GM23338 (cell line): ENCODE measurements around the gene GNB1. TPM values are rescaled to one million over a fixed set of nuclear protein-coding genes. Genes with fewer than 3 reads are reported as not detected.

Source experiments
- ATAC-seq: fragments of 200-7000 bp; cut with Tn5 transposase; 3 replicates; pipeline ENCODE4 v1.9.1; 2020
- DNase-seq: peaks from one replicate; pipeline ENCODE4 v3.0.0-alpha.2; 2015; ENCODE audit warnings: low spot score
- H2AFZ ChIP-seq: fragments of 200-600 bp; sonication (generic); 2 replicates; pipeline ENCODE4 v1.8.0; 2016; ENCODE audit warnings: antibody characterized with exemption, mild to moderate bottlenecking, moderate library complexity
- H3F3A ChIP-seq: fragments of 200-600 bp; sonication (generic); replicated peaks from 2 replicates; pipeline ENCODE4 v1.8.0; 2017; ENCODE audit warnings: antibody characterized with exemption, mixed run types, low read depth
- H3K27ac ChIP-seq: fragments of 200-600 bp; sonication (generic); 2 replicates; pipeline ENCODE4 v1.6.1; 2016; ENCODE audit warnings: low read depth
- H3K27me3 ChIP-seq: fragments of 200-600 bp; sonication (generic); 2 replicates; pipeline ENCODE4 v1.8.0; 2016; ENCODE audit warnings: mild to moderate bottlenecking, mixed run types, moderate library complexity; ENCODE audit not compliant: insufficient read depth
- H3K36me3 ChIP-seq: fragments of 200-600 bp; sonication (generic); 2 replicates; pipeline ENCODE4 v1.8.0; 2016; ENCODE audit warnings: mild to moderate bottlenecking; ENCODE audit not compliant: insufficient read depth
- H3K4me1 ChIP-seq: fragments of 200-600 bp; sonication (generic); 2 replicates; pipeline ENCODE4 v1.8.0; 2016; ENCODE audit warnings: mild to moderate bottlenecking, moderate library complexity; ENCODE audit not compliant: insufficient read depth
- H3K4me2 ChIP-seq: fragments of 200-600 bp; sonication (generic); 2 replicates; pipeline ENCODE4 v1.7.1; 2017; ENCODE audit warnings: mixed run types
- H3K4me3 ChIP-seq: fragments of 200-600 bp; sonication (generic); 2 replicates; pipeline ENCODE4 v1.6.1; 2016; ENCODE audit warnings: mixed run types
- H3K79me2 ChIP-seq: fragments of 200-600 bp; sonication (generic); replicated peaks from 2 replicates; pipeline ENCODE4 v1.8.0; 2017; ENCODE audit warnings: mild to moderate bottlenecking; ENCODE audit not compliant: insufficient read depth
- H3K9me2 ChIP-seq: fragments of 200-600 bp; sonication (generic); 2 replicates; pipeline ENCODE4 v1.8.0; 2017; ENCODE audit not compliant: insufficient read depth
- H4K20me1 ChIP-seq: fragments of 200-600 bp; sonication (generic); replicated peaks from 2 replicates; pipeline ENCODE4 v1.8.0; 2017; ENCODE audit warnings: mild to moderate bottlenecking; ENCODE audit not compliant: insufficient read depth
- H3K27ac Mint-ChIP-seq: 2 replicates; pipeline ENCODE4 v1.8.0; 2020; ENCODE audit warnings: inconsistent platforms, mild to moderate bottlenecking, moderate library complexity, mixed read lengths
- H3K27me3 Mint-ChIP-seq: 3 replicates; pipeline ENCODE4 v1.8.0; 2022; ENCODE audit warnings: low read depth, mild to moderate bottlenecking, moderate library complexity, mixed read lengths, inconsistent platforms; ENCODE audit not compliant: insufficient read depth, poor library complexity
- H3K36me3 Mint-ChIP-seq: 3 replicates; pipeline ENCODE4 v1.8.0; 2021; ENCODE audit warnings: low read depth, mild to moderate bottlenecking, inconsistent platforms, moderate library complexity, mixed read lengths
- H3K4me1 Mint-ChIP-seq: 3 replicates; pipeline ENCODE4 v1.8.0; 2020; ENCODE audit warnings: mild to moderate bottlenecking, inconsistent platforms, mixed read lengths
- H3K4me3 Mint-ChIP-seq: 3 replicates; pipeline ENCODE4 v1.8.0; 2021; ENCODE audit warnings: moderate library complexity, mild to moderate bottlenecking, inconsistent platforms, mixed read lengths
- H3K9me3 Mint-ChIP-seq: 3 replicates; pipeline ENCODE4 v1.8.0; 2020; ENCODE audit warnings: moderate library complexity, mild to moderate bottlenecking, inconsistent platforms, mixed read lengths
- NANOG ChIP-seq: IDR thresholded peaks from 2 replicates; pipeline ENCODE4 v1.6.1; 2016; ENCODE audit warnings: antibody characterized with exemption, borderline replicate concordance
- ZNF114 ChIP-seq: fragments of 250-450 bp; sonication (Bioruptor Pico); IDR thresholded peaks from 2 replicates; pipeline ENCODE4 v1.5.0; 2020; ENCODE audit warnings: mild to moderate bottlenecking, moderate library complexity
- ZNF331 ChIP-seq: fragments of 250-450 bp; sonication (Bioruptor Pico); IDR thresholded peaks from 2 replicates; pipeline ENCODE4 v1.5.0; 2020; ENCODE audit warnings: low read depth, mild to moderate bottlenecking, moderate library complexity
- polyA plus RNA-seq: library from polyadenylated mRNA; unstranded; fragments of >200 nt; fragmentation: Nextera tagmentation; extraction: Ambion mirVana; gene quantifications from 2 replicates; pipeline ENCODE4 v1.2.1, GENCODE V29; 2016
- total RNA-seq: library from RNA; depleted of rRNA; stranded (reverse); fragments of >200 nt; shearing (Covaris generic); gene quantifications from 2 replicates; pipeline ENCODE4 v1.2.3, GENCODE V29; 2014
- TF ChIP-seq, protein P1 (sequence below), 2 experiments: fragments of 200-600 bp in 1 of 2; sonication (generic) in 1 of 2; conservative IDR thresholded peaks; 2 replicates each; pipeline versions ENCODE4 v1.5.1 to v1.6.1; 2016 to 2017; ENCODE audit warnings: antibody characterized with exemption in 2 of 2, low read depth in 2 of 2, mild to moderate bottlenecking in 2 of 2, moderate library complexity in 1 of 2
- TF ChIP-seq, protein P2 (sequence below): fragments of 250-450 bp; sonication (Bioruptor Pico); IDR thresholded peaks from 2 replicates; pipeline ENCODE4 v1.5.0; 2020; ENCODE audit warnings: mild to moderate bottlenecking, moderate library complexity

Gene GNB1
- total and polyA plus RNA-seq, 2 experiments from 2014 or later = 65.4 to 138 TPM

GRCh38 chr1:1922956-1923833, 32.3 kb upstream of the GNB1 start:
- Histone ChIP-seq H3K27me3 (no peaks in the 10 kb centered on the region), H3K4me3 (no peak overlapping the region), H3F3A (0 out of 2 replicates have a peak, but pooled peaks cover 4% of the 10 kb centered on the region), H3K4me1 (no peaks in the 10 kb centered on the region; the same call in 1 of the 2 replicates), H3K27ac (no peak overlapping the region), H3K79me2 (no peaks in the 10 kb centered on the region), H3K36me3 (no peaks in the 10 kb centered on the region), H3K4me2 (no peak overlapping the region), H4K20me1 (no peaks in the 10 kb centered on the region), H2AFZ (no peak overlapping the region), H3K9me2 (no peaks in the 10 kb centered on the region)
- DNase-seq (no peak), ATAC-seq (no peak)
- H3K9me3 Mint-ChIP-seq = peaks cover 12% of the 10 kb centered on the region
- H3K27me3 Mint-ChIP-seq = peaks cover 9% of the 10 kb centered on the region
- no peaks in the 10 kb centered on the region; the same call in 2 of the 3 replicates for H3K4me1 Mint-ChIP-seq
- TF ChIP-seq ZNF331 (CRISPR knock-in tag) = no peak
- TF ChIP-seq, protein P1, sequence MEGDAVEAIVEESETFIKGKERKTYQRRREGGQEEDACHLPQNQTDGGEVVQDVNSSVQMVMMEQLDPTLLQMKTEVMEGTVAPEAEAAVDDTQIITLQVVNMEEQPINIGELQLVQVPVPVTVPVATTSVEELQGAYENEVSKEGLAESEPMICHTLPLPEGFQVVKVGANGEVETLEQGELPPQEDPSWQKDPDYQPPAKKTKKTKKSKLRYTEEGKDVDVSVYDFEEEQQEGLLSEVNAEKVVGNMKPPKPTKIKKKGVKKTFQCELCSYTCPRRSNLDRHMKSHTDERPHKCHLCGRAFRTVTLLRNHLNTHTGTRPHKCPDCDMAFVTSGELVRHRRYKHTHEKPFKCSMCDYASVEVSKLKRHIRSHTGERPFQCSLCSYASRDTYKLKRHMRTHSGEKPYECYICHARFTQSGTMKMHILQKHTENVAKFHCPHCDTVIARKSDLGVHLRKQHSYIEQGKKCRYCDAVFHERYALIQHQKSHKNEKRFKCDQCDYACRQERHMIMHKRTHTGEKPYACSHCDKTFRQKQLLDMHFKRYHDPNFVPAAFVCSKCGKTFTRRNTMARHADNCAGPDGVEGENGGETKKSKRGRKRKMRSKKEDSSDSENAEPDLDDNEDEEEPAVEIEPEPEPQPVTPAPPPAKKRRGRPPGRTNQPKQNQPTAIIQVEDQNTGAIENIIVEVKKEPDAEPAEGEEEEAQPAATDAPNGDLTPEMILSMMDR (conservative IDR thresholded peaks at IDR 0.05; ENCODE audit: low read depth in 2 of 2) = peak in 1 of 2 experiments; percentile 16; a peak in 1 of 4 replicates
- H3K36me3 Mint-ChIP-seq = no peaks in the 10 kb centered on the region
- no peak overlapping the region for H3K4me3 Mint-ChIP-seq
- no peak overlapping the region for H3K27ac Mint-ChIP-seq

DNA sequence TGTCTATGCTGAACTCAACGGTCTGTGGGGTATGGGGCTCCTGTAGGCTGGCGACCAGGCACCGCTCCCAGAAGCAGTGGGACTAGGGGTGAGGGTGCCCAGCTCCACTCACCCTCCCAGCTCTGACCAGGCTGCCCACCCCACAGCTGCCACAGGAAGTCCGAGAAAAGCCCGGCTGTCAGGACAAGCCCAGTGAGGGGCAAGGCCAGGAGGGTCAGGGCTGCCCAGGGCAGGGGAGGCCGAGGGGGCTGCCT, 31.7 kb upstream of the GNB1 start:
- no peaks in the 10 kb centered on the region for H3K79me2 ChIP-seq
- no peak overlapping the region for H2AFZ ChIP-seq
- H3K27ac ChIP-seq = no peak overlapping the region

DNA sequence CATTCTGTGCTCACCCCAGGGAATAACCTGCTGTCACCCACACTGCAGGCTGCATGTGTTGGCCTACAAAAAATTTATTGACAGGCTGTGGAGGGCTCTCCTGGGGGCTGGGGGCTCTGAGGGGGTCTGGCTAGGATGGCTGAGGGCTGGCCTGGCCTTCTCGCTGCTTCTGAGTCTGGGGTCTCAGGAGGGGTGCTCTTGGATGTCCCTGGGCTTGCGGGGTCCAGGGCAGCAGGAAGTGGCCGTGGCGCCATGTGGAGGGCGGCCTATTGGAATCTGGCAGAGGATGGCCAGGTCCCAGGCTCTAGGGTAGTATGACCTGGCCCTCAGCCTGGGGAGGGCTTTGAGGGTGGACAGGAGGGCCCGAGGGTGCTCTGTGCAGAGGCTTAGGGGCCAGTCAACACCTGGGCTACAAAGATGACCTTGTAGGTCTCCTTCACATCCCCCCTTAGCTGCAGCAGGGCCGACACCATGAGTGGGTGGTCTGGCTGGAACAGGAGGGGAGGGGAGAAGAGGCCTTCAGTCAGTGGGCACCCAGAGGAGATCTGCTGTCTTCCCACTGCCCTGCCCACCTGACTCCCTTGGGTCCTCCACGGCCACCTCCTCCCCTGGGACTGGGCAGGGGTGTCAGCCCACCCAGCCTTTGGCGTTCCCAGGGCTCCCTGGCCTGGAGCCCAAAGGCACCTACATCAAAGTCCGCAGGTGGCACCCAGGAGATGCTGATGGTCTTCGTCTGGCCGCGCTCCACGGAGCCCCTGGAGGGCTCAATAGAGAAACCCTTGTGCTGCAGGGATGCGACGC, 31.2 kb upstream of the GNB1 start:
- 0 out of 2 replicates have a peak, but pooled peaks cover 8% of the 10 kb centered on the region for H3F3A ChIP-seq
- H3K36me3 ChIP-seq = no peaks in the 10 kb centered on the region
- no peaks in the 10 kb centered on the region for H4K20me1 ChIP-seq
- Mint-ChIP-seq H3K27ac (no peak overlapping the region), H3K4me1 (peaks cover 5% of the 10 kb centered on the region; the same call in 2 of the 3 replicates), H3K4me3 (no peak overlapping the region), H3K9me3 (peaks cover 12% of the 10 kb centered on the region), H3K27me3 (peaks cover 11% of the 10 kb centered on the region), H3K36me3 (no peaks in the 10 kb centered on the region)
- H3K4me3 ChIP-seq = no peak overlapping the region
- H2AFZ ChIP-seq = no peak overlapping the region
- H3K79me2 ChIP-seq = no peaks in the 10 kb centered on the region
- no peak overlapping the region for H3K27ac ChIP-seq
- no peaks in the 10 kb centered on the region; the same call in 1 of the 2 replicates for H3K4me1 ChIP-seq
- H3K4me2 ChIP-seq = no peak overlapping the region
- H3K9me2 ChIP-seq = no peaks in the 10 kb centered on the region
- H3K27me3 ChIP-seq = no peaks in the 10 kb centered on the region
- ATAC-seq = no peak
- DNase-seq = no peak
- TF ChIP-seq, protein P2, sequence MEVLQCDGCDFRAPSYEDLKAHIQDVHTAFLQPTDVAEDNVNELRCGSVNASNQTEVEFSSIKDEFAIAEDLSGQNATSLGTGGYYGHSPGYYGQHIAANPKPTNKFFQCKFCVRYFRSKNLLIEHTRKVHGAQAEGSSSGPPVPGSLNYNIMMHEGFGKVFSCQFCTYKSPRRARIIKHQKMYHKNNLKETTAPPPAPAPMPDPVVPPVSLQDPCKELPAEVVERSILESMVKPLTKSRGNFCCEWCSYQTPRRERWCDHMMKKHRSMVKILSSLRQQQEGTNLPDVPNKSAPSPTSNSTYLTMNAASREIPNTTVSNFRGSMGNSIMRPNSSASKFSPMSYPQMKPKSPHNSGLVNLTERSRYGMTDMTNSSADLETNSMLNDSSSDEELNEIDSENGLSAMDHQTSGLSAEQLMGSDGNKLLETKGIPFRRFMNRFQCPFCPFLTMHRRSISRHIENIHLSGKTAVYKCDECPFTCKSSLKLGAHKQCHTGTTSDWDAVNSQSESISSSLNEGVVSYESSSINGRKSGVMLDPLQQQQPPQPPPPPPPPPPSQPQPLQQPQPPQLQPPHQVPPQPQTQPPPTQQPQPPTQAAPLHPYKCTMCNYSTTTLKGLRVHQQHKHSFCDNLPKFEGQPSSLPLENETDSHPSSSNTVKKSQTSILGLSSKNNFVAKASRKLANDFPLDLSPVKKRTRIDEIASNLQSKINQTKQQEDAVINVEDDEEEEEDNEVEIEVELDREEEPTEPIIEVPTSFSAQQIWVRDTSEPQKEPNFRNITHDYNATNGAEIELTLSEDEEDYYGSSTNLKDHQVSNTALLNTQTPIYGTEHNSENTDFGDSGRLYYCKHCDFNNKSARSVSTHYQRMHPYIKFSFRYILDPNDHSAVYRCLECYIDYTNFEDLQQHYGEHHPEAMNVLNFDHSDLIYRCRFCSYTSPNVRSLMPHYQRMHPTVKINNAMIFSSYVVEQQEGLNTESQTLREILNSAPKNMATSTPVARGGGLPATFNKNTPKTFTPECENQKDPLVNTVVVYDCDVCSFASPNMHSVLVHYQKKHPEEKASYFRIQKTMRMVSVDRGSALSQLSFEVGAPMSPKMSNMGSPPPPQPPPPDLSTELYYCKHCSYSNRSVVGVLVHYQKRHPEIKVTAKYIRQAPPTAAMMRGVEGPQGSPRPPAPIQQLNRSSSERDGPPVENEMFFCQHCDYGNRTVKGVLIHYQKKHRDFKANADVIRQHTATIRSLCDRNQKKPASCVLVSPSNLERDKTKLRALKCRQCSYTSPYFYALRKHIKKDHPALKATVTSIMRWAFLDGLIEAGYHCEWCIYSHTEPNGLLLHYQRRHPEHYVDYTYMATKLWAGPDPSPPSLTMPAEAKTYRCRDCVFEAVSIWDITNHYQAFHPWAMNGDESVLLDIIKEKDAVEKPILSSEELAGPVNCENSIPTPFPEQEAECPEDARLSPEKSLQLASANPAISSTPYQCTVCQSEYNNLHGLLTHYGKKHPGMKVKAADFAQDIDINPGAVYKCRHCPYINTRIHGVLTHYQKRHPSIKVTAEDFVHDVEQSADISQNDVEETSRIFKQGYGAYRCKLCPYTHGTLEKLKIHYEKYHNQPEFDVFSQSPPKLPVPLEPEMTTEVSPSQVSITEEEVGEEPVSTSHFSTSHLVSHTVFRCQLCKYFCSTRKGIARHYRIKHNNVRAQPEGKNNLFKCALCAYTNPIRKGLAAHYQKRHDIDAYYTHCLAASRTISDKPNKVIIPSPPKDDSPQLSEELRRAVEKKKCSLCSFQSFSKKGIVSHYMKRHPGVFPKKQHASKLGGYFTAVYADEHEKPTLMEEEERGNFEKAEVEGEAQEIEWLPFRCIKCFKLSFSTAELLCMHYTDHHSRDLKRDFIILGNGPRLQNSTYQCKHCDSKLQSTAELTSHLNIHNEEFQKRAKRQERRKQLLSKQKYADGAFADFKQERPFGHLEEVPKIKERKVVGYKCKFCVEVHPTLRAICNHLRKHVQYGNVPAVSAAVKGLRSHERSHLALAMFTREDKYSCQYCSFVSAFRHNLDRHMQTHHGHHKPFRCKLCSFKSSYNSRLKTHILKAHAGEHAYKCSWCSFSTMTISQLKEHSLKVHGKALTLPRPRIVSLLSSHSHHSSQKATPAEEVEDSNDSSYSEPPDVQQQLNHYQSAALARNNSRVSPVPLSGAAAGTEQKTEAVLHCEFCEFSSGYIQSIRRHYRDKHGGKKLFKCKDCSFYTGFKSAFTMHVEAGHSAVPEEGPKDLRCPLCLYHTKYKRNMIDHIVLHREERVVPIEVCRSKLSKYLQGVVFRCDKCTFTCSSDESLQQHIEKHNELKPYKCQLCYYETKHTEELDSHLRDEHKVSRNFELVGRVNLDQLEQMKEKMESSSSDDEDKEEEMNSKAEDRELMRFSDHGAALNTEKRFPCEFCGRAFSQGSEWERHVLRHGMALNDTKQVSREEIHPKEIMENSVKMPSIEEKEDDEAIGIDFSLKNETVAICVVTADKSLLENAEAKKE (CRISPR knock-in tag) = no peak

More for the DNA sequence above, 31.7 kb upstream of the GNB1 start:
- peaks cover 12% of the 10 kb centered on the region for H3K9me3 Mint-ChIP-seq
- peaks cover 11% of the 10 kb centered on the region for H3K27me3 Mint-ChIP-seq
- DNase-seq = no peak
- Histone ChIP-seq H3K9me2 (no peaks in the 10 kb centered on the region), H3K4me2 (no peak overlapping the region), H3K27me3 (no peaks in the 10 kb centered on the region), H3F3A (0 out of 2 replicates have a peak, but pooled peaks cover 8% of the 10 kb centered on the region), H4K20me1 (no peaks in the 10 kb centered on the region), H3K4me1 (no peaks in the 10 kb centered on the region; the same call in 1 of the 2 replicates), H3K36me3 (no peaks in the 10 kb centered on the region), H3K4me3 (no peak overlapping the region)
- H3K4me3 Mint-ChIP-seq = no peak overlapping the region
- TF ChIP-seq ZNF114 = no peak
- TF ChIP-seq NANOG = no peak
- H3K27ac Mint-ChIP-seq = no peak overlapping the region
- no peaks in the 10 kb centered on the region for H3K36me3 Mint-ChIP-seq
- H3K4me1 Mint-ChIP-seq = peaks cover 3% of the 10 kb centered on the region; the same call in 2 of the 3 replicates
- no peak for ATAC-seq
